Left forelimb (tissue), 1 donor: Measurements from ENCODE around the gene PANX2.
A peak's percentile ranks its signal among the peaks of the same experiment; 100 is the strongest.
"Not testable (repeated sequence)": the region's sequence is repeated elsewhere in the genome, so short reads cannot be mapped to it uniquely, and the experiment has no call there.

Source experiments
- DNase-seq: peaks from one replicate; pipeline ENCODE4 v3.0.0-alpha.2; 2018; ENCODE audit warnings: low spot score

Gene PANX2

DNA sequence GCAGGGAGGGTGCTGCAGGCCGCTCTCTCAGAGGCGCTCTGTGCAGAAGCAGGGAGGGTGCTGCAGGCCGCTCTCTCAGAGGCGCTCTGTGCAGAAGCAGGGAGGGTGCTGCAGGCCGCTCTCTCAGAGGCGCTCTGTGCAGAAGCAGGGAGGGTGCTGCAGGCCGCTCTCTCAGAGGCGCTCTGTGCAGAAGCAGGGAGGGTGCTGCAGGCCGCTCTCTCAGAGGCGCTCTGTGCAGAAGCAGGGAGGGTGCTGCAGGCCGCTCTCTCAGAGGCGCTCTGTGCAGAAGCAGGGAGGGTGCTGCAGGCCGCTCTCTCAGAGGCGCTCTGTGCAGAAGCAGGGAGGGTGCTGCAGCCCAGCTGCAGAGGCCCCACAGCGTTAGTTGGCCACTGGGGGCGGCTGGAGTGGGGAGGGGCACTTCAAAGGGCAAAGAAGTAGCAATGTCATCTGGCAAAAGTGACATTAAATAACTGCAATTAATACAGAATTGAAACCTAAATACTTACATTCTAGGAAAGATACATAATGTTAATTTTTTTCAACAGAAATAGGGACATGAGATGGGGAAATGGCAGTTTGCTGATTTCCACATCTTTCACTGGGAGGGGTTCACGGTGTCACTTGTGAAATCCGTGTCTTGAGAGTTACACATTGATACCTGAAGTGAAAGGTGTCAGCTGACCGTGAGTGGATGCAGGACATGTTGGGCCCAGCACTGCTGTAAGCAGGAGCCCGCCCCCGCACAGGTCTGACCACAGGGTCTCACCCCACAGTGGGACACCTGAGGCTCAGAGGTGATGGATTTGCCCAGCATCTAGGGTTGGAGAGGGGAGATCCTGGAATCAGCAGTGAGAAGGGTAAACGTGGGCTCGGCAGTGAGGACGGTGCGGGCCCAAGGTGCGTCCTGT, 23.0 kb upstream of the PANX2 start:
- DNase-seq: not testable (repeated sequence)

DNA sequence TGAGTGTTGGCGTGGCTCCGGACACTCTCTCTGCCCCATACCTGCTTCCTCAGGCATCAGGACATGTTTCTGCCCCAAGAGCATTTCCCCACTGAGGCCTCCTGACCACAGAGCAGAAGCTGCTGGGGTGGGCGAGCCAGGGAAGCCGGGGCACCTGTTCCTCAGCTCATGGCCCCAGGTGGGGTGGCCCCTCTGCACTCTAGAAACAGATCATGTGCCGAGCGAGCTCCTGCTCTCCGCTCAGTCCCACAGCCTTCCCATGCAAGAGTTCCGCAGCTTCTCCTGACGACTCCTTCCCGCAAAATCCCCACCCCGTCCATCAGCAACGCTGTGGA, 22.4 kb upstream of the PANX2 start:
- DNase-seq: no peak

DNA sequence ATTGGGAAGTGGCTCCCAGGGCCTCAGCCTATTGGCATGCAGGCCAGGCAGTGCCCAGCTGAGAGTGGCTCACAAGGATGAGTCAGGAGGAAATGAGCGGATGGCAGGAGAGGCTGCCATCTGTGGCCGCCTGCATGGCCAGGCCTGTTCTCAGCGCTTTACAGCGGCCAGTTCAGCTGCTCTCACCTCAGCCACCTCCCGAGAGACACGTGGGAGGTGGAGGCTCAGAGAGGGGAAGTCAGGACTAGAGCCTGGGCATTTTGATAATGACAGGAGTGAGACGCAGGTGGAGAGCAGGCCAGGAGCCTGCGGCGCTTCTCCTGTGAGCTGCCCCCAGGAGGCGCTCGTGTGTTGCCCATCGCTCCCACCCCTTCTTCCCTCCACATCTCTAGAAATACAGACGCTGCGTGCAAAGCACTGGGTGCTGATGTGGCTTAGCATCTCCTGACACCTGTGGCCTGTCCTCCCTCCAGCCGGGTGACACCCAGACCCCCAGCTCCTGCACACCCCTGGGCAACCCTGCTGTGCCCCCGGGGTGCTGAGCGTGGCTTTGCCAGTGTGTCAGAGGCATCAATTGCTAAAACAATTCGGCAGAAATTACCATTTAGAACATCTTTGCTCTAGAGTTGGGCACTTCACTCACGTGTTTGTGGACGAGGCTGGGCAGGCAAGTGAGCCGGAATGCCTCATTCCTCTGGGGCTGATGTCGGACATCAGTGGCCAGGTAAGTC, 21.4 kb upstream of the PANX2 start:
- DNase-seq: no peak

DNA sequence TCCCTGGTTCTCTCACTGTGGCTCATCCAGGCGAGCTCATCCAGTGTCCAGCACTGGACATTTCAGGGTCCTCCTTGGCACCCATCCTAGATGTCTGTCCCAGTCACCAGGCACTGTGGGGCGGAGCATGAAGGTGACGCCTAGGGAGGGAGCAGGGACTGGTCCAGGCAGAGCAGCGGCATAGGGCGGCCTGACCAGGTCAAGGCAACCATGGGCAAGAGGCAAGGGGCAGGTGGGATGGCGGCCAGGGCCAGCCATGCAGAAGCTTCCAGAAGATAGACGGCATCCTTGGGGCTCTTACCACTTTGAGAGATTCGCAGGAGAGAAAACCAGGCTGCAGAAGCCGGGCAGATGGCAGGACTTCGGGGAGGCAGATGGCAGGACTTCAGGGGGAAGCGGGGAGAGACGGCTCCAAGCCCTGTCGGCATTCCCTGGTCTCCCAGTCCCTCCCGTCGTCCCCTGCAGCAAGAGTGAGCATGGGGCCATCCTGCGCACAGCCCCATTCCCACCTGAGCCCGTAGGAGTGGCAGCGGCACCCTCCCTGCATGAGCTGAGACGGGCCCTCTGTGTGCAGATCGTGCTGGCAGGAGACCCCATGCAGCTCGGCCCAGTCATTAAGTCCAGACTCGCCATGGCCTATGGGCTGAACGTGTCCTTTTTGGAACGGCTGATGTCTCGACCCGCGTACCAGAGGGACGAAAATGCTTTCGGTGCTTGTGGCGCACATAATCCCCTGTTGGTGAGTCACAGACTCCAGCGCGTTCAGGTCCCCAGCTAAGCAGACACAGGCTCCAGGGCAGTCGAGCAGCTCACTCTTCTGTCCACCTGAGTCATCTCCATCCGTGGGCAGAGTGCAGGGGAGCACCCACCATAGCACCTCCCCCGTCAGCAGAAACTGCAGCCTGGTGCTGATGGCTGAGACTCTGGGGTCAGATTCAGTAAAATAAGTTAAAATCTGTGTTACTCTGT, 20.1 kb upstream of the PANX2 start:
- DNase-seq: no peak

DNA sequence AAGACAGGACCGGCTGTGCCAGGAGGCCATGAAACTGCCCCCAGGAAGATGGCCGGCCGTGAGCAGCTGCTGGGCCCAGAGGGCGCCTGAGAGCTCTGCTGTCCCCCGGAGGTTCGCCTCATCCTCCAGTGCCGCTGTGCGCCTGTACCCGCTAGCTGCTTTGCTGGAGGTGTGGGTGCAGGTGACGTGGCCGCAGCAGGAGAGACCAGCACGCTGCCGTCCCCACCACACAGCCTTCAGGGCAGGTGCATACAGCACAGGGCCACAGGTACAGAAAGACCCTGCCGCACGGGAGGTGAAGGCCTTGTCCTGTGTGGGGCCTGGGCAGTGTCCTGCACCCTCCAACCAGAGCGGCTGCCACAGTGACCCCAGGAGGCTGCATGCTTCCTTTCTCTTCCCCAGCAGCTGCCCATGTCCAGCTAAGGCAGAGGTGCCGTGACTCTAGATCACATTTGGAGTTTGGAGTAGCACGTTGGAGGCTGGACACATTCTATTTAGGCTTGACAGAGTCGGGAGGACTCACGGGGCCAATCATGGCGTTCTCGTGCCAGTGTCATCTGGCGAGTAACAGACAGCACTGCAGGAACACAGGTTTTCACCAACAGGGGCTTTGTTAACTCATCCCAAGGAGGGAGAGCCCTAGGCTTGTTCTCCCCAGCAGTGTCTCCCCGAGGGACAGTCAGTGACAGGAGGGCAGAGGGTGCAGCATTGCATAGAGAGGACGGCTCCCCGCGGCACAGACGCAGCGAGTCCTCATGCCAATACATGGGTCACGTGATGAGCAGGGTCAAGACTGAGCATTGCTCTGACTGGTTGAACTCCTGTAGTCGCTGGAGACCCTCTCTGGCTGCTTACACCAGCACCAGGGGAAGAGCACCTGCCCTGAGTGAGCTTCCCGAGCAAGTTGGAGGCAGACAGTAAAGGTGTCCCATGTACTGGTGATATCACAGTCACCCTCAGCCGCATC, 18.7 kb upstream of the PANX2 start:
- no peak for DNase-seq

DNA sequence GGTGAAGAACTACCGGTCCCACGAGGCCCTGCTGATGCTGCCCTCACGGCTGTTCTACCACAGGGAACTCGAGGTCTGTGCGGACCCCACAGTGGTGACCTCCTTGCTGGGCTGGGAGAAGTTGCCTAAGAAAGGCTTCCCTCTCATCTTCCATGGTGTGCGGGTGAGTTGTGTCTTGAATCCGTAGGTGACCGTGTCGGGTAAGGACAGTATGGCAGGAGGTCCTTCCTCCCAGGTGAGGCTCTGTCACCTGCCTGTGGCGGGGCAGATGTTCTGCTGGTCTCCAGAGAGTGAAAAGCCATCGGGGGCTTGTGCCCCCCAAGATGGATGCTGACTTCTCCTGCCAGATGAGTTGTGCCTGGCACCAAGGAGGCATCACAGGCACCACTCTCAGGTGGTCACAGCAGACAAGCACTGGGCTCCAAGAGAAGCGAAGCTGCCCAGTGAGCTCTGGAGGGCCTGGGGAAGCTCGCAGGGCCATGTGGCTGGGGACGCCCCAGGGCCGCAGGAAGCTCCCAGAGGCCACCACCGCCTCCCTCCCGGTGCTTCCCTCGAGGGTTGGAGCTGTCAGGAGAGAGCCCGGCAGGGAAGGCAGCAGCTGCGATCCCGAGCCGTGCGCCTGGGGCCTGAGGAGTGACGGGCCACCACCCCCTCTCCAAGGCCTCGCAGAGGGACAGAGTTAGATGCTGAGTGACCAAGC, 17.3 kb upstream of the PANX2 start:
- DNase-seq: no peak

DNA sequence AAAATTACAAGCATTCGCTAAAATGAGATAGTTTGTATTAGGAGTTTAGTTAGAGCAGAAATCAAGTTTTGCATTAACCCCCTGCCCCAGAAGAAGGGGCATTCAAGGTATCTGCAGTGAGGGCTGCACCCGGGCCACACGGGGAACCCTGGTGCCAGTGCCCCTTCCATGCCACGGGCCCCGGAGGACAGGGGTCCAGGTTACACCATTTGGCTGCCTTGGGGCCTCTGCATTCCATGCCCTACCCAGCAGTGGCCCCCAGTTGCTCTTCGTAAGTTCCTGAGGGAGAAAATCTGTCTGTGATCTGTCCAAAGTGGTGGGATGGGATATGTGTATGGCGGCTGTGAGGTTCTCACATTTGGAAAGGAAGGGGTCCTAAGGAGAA, 16.8 kb upstream of the PANX2 start:
- no peak for DNase-seq

DNA sequence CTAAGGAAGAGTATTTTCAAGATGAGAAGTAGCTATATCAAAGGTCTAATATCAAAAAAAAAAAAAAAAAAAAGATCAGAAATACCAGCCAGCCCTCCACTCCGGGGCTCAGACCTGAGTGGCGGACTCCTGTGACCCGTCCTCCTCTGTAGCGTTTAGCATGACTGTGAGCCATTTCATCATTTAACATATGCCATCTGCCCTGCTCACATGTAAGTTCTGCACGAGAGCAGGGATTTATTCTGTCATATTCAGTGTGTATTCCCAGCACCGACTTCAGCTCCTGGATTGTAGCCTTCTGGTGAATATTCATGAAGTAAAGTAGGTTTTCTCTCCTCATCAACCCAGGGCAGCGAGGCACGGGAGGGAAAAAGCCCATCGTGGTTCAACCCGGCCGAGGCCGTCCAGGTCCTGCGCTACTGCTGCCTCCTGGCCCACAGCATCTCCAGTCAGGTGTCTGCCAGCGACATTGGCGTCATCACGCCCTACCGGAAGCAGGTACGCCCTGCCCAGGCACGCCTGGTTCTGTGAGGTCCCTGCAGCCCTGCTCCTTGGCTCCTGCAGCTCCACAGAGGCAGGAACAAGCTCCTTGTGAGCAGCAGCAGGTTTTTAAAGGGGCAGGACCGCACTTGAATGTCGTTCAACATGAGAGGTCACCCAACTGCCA, 12.7 kb upstream of the PANX2 start:
- DNase-seq: peak; percentile 45

DNA sequence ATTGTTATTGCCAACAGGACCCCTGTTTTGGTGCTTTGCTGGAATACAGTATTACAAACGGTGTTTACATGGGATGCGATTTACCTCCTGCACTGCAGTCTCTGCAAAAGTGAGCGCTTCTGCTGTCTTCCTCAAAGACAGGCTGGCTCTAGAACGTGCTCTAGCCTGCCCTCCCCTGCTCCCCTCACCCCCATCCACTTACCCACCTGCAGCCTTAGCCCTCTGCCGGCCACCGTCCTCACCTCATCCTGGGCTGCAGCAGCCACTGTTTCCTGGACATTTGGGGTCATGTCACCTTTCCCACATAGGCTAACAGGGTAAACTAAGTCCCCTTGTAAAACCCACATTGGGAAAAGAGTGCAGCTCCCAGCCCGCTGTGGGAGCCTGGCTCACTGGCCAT, 9.6 kb upstream of the PANX2 start:
- no peak for DNase-seq

DNA sequence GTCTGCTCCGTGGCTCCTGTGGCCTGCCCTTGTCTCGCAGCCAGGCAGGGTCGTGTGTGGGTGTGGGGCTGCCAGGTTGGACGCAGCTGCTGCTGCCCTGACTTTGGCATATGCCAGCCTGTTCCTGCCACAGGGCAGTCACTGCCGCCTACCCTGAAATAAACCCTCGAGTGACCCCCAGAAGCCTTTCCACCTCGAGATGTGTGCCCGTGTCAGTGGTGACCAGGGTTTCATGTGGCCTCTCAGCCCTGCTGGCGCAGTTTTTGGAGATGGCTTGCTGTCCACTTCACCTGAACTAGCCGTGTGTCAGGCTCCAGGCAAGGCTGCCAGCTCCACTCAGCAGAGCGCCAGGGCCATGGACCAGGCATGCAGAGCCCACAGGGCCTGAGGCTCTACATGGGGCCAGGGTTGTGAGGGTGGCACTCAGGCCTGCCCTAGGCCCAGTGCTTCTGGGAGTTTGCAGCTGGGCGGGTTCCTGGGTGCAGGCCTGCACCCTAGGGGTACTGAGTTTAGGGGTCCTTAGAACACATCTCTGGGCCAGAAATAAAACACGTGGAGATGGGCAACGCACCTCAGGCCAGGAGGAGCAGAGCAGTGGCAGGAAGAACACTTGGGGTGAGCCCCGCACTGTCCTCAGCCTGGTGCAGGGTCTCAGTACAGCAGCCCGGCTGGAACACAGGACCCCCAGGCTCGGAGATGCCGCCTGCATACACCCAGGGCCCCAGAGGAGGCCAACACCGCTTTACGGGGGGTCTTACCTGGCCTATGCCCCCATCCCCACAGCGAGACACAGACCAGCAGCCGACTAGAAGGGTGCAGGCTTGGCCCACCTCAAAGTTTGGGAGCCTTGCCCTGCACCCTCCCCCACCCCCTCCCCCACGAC, 8.8 kb upstream of the PANX2 start:
- no peak for DNase-seq

DNA sequence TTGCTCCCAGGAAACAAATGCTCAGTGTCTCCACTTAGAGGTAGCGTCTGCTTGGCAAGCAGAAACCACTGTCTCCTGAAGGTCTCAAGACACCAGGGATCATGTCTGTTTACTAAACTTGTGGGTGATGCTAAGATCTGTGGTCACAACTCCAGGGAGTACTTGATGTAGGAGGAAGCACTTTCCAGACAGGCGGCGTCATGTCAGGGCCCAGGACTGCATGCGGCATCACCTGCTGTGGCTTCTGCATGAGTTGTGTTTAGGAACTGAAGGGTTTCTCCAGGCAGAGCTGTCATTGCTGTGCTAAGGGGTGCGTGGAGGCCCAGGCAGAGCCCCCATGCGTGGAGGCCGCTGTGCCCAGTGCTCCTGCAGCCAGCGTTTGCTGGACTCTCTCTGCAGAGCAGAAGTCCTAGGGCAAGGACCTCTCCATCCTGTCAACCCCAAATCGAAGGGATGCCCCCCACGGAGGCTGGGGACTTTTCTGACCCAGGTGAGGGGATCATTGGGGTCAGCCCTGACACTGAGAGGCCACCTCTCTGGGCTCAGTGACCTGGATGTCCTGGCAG, 8.1 kb upstream of the PANX2 start:
- no peak for DNase-seq

DNA sequence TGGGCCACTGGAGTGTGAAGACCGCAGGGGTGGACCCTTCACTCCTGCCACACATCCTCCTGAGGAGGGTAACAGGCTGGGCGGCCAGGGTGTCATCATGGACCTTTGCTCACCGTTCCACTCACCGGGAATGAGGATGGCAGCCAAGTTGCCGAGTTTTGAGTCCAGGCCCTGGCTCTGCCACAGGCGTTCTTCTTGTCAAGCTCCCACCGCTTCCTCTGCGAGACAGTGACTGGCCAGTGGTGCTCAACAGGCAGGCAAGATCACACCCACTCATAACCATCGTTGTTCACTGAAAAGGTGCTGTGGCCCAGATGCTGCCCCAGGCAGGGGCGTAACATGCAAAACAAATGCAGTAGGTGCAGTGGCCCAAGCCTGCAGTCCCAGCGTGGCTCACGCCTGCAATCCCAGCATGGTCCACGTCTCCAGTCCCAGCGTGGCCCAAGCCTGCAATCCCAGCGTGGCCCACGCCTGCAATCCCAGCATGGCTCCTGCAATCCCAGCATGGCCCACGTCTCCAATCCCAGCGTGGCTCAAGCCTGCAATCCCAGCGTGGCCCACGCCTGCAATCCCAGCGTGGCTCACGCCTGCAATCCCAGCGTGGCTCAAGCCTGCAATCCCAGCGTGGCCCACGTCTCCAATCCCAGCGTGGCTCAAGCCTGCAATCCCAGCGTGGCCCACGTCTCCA, 5.0 kb upstream of the PANX2 start:
- no peak for DNase-seq

DNA sequence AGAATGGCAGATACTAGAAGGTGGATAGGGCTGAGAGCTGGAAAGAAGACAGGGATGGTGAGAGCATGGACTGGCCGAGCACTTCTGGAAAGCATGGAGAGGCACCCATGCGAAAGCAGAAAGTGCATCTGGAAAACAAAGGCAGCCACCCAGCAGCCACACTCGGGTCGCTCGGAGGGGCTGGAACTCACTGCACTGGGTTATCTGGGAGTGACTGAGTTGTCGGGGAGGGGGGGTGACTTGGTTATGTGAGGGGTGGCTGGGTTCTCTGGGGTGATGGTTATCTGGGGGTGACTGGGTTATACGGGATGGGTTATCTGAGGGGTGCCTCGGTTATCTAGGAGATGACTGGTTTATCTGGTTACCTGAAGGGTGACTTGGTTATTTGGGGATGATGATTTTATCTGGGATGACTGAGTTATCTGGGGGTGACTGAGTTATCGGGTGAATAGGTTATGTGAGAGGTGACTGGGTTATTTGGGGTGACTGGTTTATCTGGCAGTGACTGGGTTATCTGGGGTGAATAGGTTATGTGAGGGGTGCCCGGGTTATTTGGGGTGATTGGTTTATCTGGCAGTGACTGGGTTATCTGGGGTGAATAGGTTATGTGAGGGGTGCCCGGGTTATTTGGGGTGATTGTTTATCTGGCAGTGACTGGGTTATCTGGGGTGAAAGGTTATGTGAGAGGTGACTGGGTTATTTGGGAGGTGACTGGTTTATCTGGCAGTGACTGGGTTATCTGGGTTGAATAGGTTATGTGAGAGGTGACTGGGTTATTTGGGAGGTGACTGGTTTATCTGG, 2.6 kb upstream of the PANX2 start:
- no peak for DNase-seq

DNA sequence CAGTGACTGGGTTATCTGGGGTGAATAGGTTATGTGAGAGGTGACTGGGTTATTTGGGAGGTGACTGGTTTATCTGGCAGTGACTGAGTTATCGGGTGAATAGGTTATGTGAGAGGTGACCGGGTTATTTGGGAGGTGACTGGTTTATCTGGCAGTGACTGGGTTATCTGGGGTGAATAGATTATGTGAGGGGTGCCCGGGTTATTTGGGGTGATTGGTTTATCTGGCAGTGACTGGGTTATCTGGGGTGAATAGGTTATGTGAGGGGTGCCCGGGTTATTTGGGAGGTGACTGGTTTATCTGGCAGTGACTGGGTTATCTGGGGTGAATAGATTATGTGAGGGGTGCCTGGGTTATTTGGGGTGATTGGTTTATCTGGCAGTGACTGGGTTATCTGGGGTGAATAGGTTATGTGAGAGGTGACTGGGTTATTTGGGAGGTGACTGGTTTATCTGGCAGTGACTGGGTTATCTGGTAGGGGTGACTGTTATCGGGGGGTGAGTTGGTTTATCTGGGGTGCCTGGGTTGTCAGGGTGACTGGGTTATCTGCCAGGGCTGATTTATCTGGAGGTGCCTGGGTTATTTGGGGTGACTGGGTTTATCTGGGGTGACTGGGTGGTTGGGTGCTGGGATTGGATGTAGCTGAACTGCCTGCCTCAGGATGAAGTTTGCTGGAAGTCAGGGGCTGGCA, 1.9 kb upstream of the PANX2 start:
- not testable (repeated sequence) for DNase-seq

DNA sequence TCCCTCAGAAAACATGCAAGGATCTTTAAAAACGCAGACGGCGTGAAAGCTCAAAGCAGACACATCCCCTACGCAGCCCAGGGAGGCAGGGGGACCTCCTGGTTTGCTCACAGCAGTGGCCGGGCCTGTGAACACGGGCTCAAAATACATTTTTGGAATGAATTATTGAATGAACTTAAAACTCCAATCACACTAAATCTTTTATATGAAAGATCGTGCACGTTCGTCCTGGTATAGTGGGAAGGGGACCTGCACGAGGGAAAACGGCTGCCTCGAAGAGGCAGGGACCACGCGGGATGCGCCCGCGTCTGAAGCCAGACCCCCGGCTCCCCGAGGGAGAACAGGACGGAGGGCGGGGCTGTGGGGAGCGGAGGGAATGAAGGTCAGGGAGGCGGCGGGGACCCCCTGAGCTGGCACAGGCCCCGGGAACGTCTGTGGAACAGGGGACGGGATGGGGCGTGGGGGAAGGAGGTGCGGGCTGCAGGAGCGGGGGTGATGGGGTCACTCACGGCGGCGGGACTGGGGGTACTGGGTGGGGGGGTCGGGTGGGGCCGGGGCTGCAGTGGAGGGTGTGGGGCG, 1.3 kb upstream of the PANX2 start:
- DNase-seq: no peak

DNA sequence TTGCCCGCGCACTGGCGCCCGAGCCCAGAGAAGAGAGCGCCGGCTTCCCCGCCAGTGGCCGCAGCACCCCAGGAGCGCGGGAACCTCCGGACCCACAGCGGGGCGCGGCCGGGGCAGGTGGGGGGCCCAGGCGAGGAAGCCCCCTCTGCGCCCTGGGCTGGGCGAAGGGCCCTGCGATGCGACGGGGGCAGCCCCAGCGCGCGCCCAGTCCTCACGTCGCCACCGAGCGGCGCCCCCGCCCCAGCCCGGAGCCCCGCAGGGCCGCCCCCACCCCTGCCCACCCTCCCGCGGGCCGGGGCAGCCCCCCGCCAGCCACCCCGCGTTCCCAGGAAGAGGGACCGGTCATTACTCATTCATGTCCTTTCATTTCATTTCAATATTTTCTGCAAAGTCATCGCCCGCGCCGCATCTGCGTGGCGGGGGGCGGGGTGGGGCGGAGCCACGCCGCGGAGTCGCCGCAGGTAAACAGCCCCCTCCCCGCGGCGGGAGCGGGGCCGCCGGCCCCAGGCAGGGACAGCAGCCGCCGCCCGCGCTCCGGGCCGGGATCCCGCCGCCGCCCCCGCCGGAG, 673 bp upstream of the PANX2 start:
- no peak for DNase-seq
